Endothelial cell of umbilical vein (primary cell): ENCODE results near the gene SH3BP5. TPM values are rescaled to one million over a fixed set of nuclear protein-coding genes. Genes with fewer than 3 reads are reported as not detected.

Experiments used
- BruUV-seq: library from RNA; stranded (reverse); fragments of 400-500 nt; replicated peaks from 2 replicates; lab custom pipeline; 2021; lab: Mats Ljungman, UMichigan
- CTCF ChIA-PET: fragments of 300-600, 350-600 bp; sonication (Branson Sonifier 250); formaldehyde crosslinking; loops from one replicate; lab custom pipeline; 2021; ENCODE audit warnings: antibody characterized with exemption, inconsistent platforms; lab: Charles Lee
- POLR2A ChIA-PET: fragments of 300-600, 350-600 bp; sonication (Branson Sonifier 250); formaldehyde crosslinking; loops from one replicate; lab custom pipeline; 2021; ENCODE audit warnings: antibody characterized with exemption, inconsistent platforms; lab: Charles Lee
- DNase-seq: peaks from one replicate; pipeline ENCODE4 v3.0.0-alpha.2; 2011; ENCODE audit warnings: low read depth, low spot score
- FAIRE-seq: peaks from 2 replicates; lab custom pipeline; 2011; peaks lifted over from hg19 to GRCh38; lab: Jason Lieb, UNC
- H2AFZ ChIP-seq: 2 replicates; pipeline ENCODE4 v1.6.0; 2012; ENCODE audit warnings: low read depth, low read length, control low read depth, inconsistent platforms
- H3K27ac ChIP-seq: 2 replicates; pipeline ENCODE4 v1.5.1; 2011; ENCODE audit warnings: low read depth, mild to moderate bottlenecking, control low read depth, low read length, moderate library complexity; ENCODE audit not compliant: insufficient read depth
- H3K27me3 ChIP-seq, 2 experiments: 2 replicates each; pipeline versions ENCODE4 v1.6.0 to v1.6.1; 2011; ENCODE audit warnings: low read length in 2 of 2, mixed read lengths in 1 of 2; ENCODE audit not compliant: control insufficient read depth in 2 of 2, insufficient read depth in 2 of 2
- H3K36me3 ChIP-seq, 2 experiments: 2 replicates in 1 of 2; 3 replicates in 1 of 2; pipeline ENCODE4 v1.5.1; 2011; ENCODE audit warnings: low read length in 2 of 2, mild to moderate bottlenecking in 1 of 2, moderate library complexity in 1 of 2; ENCODE audit not compliant: control insufficient read depth in 2 of 2, insufficient read depth in 2 of 2; ENCODE audit errors: extremely low read depth in 1 of 2
- H3K4me1 ChIP-seq: 3 replicates; pipeline ENCODE4 v1.5.1; 2011; ENCODE audit warnings: mild to moderate bottlenecking, low read length; ENCODE audit not compliant: control insufficient read depth, insufficient read depth; ENCODE audit errors: extremely low read depth
- H3K4me2 ChIP-seq: 2 replicates; pipeline ENCODE4 v1.6.1; 2011; ENCODE audit warnings: low read length, control low read depth, mixed read lengths; ENCODE audit not compliant: insufficient read depth
- H3K4me3 ChIP-seq, 3 experiments: fragments of 200-600 bp in 1 of 3; sonication (generic), shearing (Covaris generic) in 1 of 3; replicated peaks in 1 of 3; 2 replicates each; pipeline ENCODE4 v1.5.1; 2011 to 2016; ENCODE audit warnings: control low read depth in 3 of 3, low read length in 3 of 3, mild to moderate bottlenecking in 2 of 3, inconsistent platforms in 1 of 3, low read depth in 1 of 3, moderate library complexity in 1 of 3; ENCODE audit not compliant: insufficient read depth in 1 of 3
- H3K79me2 ChIP-seq: 2 replicates; pipeline ENCODE4 v1.6.0; 2012; ENCODE audit warnings: low read length, inconsistent platforms; ENCODE audit not compliant: control insufficient read depth, insufficient read depth
- H3K9ac ChIP-seq: replicated peaks from 2 replicates; pipeline ENCODE3; 2011; ENCODE audit warnings: low read length, control low read depth; ENCODE audit not compliant: insufficient read depth; ENCODE audit errors: extremely low read depth
- H3K9me1 ChIP-seq: replicated peaks from 3 replicates; pipeline ENCODE4 v1.6.0; 2011; ENCODE audit warnings: mild to moderate bottlenecking, low read length; ENCODE audit not compliant: control insufficient read depth, insufficient read depth; ENCODE audit errors: extremely low read depth
- H3K9me3 ChIP-seq: replicated peaks from 2 replicates; pipeline ENCODE4 v1.5.1; 2012; ENCODE audit warnings: low read length, inconsistent platforms; ENCODE audit not compliant: control insufficient read depth, insufficient read depth
- H4K20me1 ChIP-seq: replicated peaks from 2 replicates; pipeline ENCODE3; 2011; ENCODE audit warnings: mild to moderate bottlenecking, low read length; ENCODE audit not compliant: control insufficient read depth, insufficient read depth; ENCODE audit errors: extremely low read depth
- CTCF ChIP-seq, 2 donors: IDR thresholded peaks; 1 replicate in 1 of 2; 2 replicates in 1 of 2; pipeline ENCODE4 v1.5.1; 2011; ENCODE audit warnings: low read length in 2 of 2, mild to moderate bottlenecking in 2 of 2, moderate library complexity in 2 of 2, control low read depth in 1 of 2, inconsistent platforms in 1 of 2, low read depth in 1 of 2; ENCODE audit not compliant: insufficient read depth in 1 of 2; ENCODE audit errors: extremely low read depth in 1 of 2
- EZH2 ChIP-seq: IDR thresholded peaks from 2 replicates; pipeline ENCODE4 v1.6.1; 2012; ENCODE audit warnings: borderline replicate concordance, low read depth, mild to moderate bottlenecking, moderate library complexity, low read length, inconsistent platforms; ENCODE audit not compliant: severe bottlenecking
- FOS ChIP-seq: IDR thresholded peaks from 2 replicates; pipeline ENCODE4 v1.6.1; 2011; ENCODE audit warnings: mild to moderate bottlenecking, low read length, moderate library complexity, borderline replicate concordance; ENCODE audit not compliant: insufficient read depth
- GATA2 ChIP-seq: IDR thresholded peaks from 2 replicates; pipeline ENCODE4 v1.7.0; 2011; ENCODE audit warnings: low read depth, mild to moderate bottlenecking, moderate library complexity, mixed read lengths, low read length; ENCODE audit not compliant: insufficient read length, insufficient read depth
- JUN ChIP-seq: IDR thresholded peaks from 2 replicates; pipeline ENCODE4 v1.6.1; 2011; ENCODE audit warnings: borderline replicate concordance, low read depth; ENCODE audit not compliant: insufficient read length, insufficient read depth
- MAX ChIP-seq: IDR thresholded peaks from 2 replicates; pipeline ENCODE4 v1.6.1; 2011; ENCODE audit not compliant: insufficient read depth, insufficient read length
- MYC ChIP-seq: IDR thresholded peaks from one replicate; pipeline ENCODE4 v1.6.1; 2011; ENCODE audit warnings: mild to moderate bottlenecking, low read depth, low read length
- POLR2A ChIP-seq: IDR thresholded peaks from 2 replicates; pipeline ENCODE4 v1.6.1; 2012; ENCODE audit warnings: low read depth, mild to moderate bottlenecking, control low read depth, low read length
- POLR2AphosphoS5 ChIP-seq: IDR thresholded peaks from 2 replicates; pipeline ENCODE4 v1.6.1; 2012; ENCODE audit warnings: low read depth, mild to moderate bottlenecking, control low read depth, low read length, moderate library complexity; ENCODE audit not compliant: insufficient read depth
- dilution Hi-C: fragments of 300-500 bp; cut with MboI; formaldehyde crosslinking; loops from one replicate; pipeline ENCODE4 v1.15.0; 2019; ENCODE audit warnings: low sequenced_read_pairs; ENCODE audit not compliant: extremely low pct_ligation_motif_present
- intact Hi-C: fragments of 100-400 bp; cut with micrococcal nuclease; formaldehyde crosslinking; loops from one replicate; pipeline ENCODE4 v1.10.0; 2022
- polyA plus RNA-seq, 4 experiments: library from polyadenylated mRNA; depleted of rRNA in 3 of 4; stranded (reverse) in 3 of 4; unstranded in 1 of 4; fragments of >200 nt; gene quantifications; 2 replicates each; pipeline versions ENCODE4 v1.2.1 to v1.2.3, GENCODE V29; 2011 to 2012; ENCODE audit warnings: missing spikeins in 1 of 4
- total RNA-seq: library from RNA; stranded (reverse); gene quantifications from 2 replicates; pipeline ENCODE4 v1.2.3, GENCODE V29; 2021

The SH3BP5 gene
- total and polyA plus RNA-seq, 2 donors (not counting 3 experiments of a cell fraction or from before 2014, with no cell fraction given), result 35.3 to 76.3 TPM

- Histone ChIP-seq H3K27ac (no peak overlapping the region), H2AFZ (no peak overlapping the region), H3K4me3 (no peak overlapping the region), H3K27me3 (no peaks in the 10 kb centered on the region), H4K20me1 (no peaks in the 10 kb centered on the region), H3K36me3 (no peaks in the 10 kb centered on the region), H3K4me1 (peaks cover 14% of the 10 kb centered on the region), H3K9me1 (no peaks in the 10 kb centered on the region), H3K9ac (no peak overlapping the region), H3K9me3 (no peaks in the 10 kb centered on the region), H3K79me2 (no peaks in the 10 kb centered on the region), H3K4me2 (no peak overlapping the region)
- BruUV-seq, result no TSS peak
- no peak for TF ChIP-seq GATA2
- TF ChIP-seq CTCF (IDR thresholded peaks at IDR 0.05; ENCODE audit: extremely low read depth in 1 of 2, insufficient read depth in 1 of 2, low read depth in 1 of 2, low read length in 2 of 2), result no peak
- intact Hi-C loops, result no loop called here
- ChIA-PET POLR2A (interaction anchor here (0.7 kb wide), 1 partner anchor 13 kb away, joined by 3 read pairs; no protein-coding TSS in a partner anchor), CTCF (interaction anchor here (0.8 to 1.6 kb wide), 2 partner anchors 44 to 93 kb away, joined by 4 to 8 read pairs; no protein-coding TSS in a partner anchor)
- dilution Hi-C loops, result no loop called here
- DNase-seq (peak; percentile 76), FAIRE-seq (no peak)
Measured at GRCh38 chr3:15360788-15361493, 28.6 kb upstream of the SH3BP5 start.

GRCh38 chr3:15359677-15360397 is 27.5 kb upstream of the SH3BP5 start:
- Histone ChIP-seq H3K4me2 (no peak overlapping the region), H3K9me1 (no peaks in the 10 kb centered on the region), H3K4me1 (peaks cover 14% of the 10 kb centered on the region), H3K36me3 (no peaks in the 10 kb centered on the region), H3K27ac (no peak overlapping the region), H3K4me3 (no peak overlapping the region), H3K79me2 (no peaks in the 10 kb centered on the region), H4K20me1 (no peaks in the 10 kb centered on the region), H3K9me3 (no peaks in the 10 kb centered on the region), H2AFZ (no peak overlapping the region), H3K27me3 (no peaks in the 10 kb centered on the region), H3K9ac (no peak overlapping the region)
- ChIA-PET CTCF (no interaction called here), POLR2A (no interaction called here)
- DNase-seq (no peak), FAIRE-seq (no peak)
- no TSS peak for BruUV-seq
- intact Hi-C loops (no loop called here), dilution Hi-C loops (no loop called here)
- TF ChIP-seq GATA2 (no peak), FOS (no peak), EZH2 (no peak), POLR2AphosphoS5 (no peak), CTCF (IDR thresholded peaks at IDR 0.05; ENCODE audit: extremely low read depth in 1 of 2, insufficient read depth in 1 of 2, low read depth in 1 of 2, low read length in 2 of 2) (no peak), MAX (no peak), JUN (no peak), POLR2A (no peak), MYC (no peak)
